ENCODE measurements around the gene LTBP3. TPM values are rescaled to one million over a fixed set of nuclear protein-coding genes. Genes with fewer than 3 reads are reported as not detected.
A peak's percentile ranks its signal among the peaks of the same experiment; 100 is the strongest.
"Not testable (repeated sequence)": the region's sequence is repeated elsewhere in the genome, so short reads cannot be mapped to it uniquely, and the experiment has no call there.

Gene LTBP3
- total and polyA plus RNA-seq, 12 donors = 42.7 to 92.5 (median 72.8) TPM

GRCh38 chr11:65569973-65570918 lies 12.1 kb upstream of the LTBP3 start, which contains the start of gene ZNRD2:
Gene ZNRD2 (plus strand): TSS chr11:65570477. CDS start chr11:65570492, 15 bp downstream.
- Histone ChIP-seq H3K9me3 (no peaks in the 10 kb centered on the region), H3K4me3 (peak within 1 kb of the TSS; percentile 54 to 98 (median 86)), H3K27me3 (no peaks in the 10 kb centered on the region), H3K4me1 (peaks cover 24 to 76% (median 59%) of the 10 kb centered on the region in 9 donors), H3K36me3 (peaks cover 0 to 16% (median 0%) of the 10 kb centered on the region in 9 donors), H3K27ac (peak within 1 kb of the TSS; percentile 73 to 98 (median 94))
- peak; percentile 97 to 98 for DNase-seq
- intact Hi-C loops (cut with DNase I) = loop anchor here in 6 of 10 donors (1.0 to 5.0 kb wide), 7 partner anchors 29 to 347 kb away; partner anchors contain the start of genes MAP3K11 (in 2 of the 6), C11orf68 (in 1 of the 6) and DRAP1 (in 1 of the 6)
- 0% methylated on average over 82 to 89 of the region's 89 CpGs for WGBS, 2 donors
- peak in 8 of 9 donors; percentile 39 to 73 (median 62) for TF ChIP-seq CTCF (IDR thresholded peaks at IDR 0.05)
- ATAC-seq = peak; percentile 85 to 92 (median 90)

DNA sequence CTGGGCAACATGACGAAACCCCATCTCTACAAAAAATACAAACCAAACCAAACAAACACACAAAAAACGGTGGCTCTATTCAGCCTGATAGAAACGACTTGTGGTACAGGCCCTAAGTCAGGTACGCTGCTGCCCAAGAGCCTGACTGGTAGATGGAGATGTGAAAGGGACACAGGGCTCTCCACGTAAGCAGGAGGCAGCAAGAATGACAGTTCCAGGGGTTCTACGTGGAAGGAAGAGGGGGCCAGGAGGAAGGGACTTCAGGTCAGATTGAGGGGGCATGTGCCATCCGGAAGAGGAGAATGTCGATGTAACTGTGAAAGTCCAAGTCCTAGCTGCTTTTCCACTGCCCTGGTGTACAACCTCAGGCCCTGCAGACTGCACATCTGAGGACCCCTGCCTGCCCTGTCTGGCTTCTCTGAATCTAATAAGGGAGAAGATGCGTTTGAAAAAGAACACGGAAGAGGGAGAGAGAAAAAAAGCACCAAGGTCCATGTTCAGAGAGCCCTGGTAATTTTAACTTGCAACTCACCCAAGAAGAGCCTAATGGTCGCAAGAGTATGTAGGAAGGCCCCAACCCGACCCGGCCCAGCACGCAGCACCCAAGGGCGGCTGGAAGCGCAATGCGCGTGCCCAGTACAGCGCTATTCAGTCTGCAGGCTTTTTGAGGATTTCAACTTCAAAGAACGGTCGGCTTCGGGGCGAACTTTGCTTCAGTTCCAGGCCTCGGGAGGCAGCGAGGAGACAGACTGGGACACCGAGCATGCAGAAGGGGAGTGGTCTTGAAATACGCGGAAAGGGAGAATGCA lies 11.2 kb upstream of the LTBP3 start:
- Histone ChIP-seq H3K36me3 (peaks cover 0 to 16% (median 0%) of the 10 kb centered on the region in 9 donors), H3K4me1 (peaks cover 21 to 75% (median 50%) of the 10 kb centered on the region in 9 donors), H3K9me3 (no peaks in the 10 kb centered on the region), H3K4me3 (peak overlapping the region; percentile 54 to 98 (median 86)), H3K27ac (peak overlapping the region; percentile 73 to 98 (median 94)), H3K27me3 (no peaks in the 10 kb centered on the region)
- intact Hi-C loops (cut with DNase I) = loop anchor here in 2 of 10 donors (1.0 to 2.0 kb wide), 2 partner anchors 28 to 29 kb away; no protein-coding TSS in a partner anchor
- WGBS, 2 donors = 9% methylated on average over 28 of the region's 28 CpGs
- ATAC-seq = peak in 7 of 8 donors; percentile 7 to 28 (median 20)
- no peak for DNase-seq
- TF ChIP-seq CTCF (IDR thresholded peaks at IDR 0.05) = no peak

- intact Hi-C loops (cut with DNase I) = no loop called here
- Histone ChIP-seq H3K4me3 (no peak overlapping the region), H3K27me3 (no peaks in the 10 kb centered on the region), H3K27ac (peak overlapping the region in 1 of 10 donors; percentile 77), H3K9me3 (no peaks in the 10 kb centered on the region), H3K4me1 (peaks cover under 1 to 56% (median 27%) of the 10 kb centered on the region in 9 donors), H3K36me3 (peaks cover 0 to 16% (median 0%) of the 10 kb centered on the region in 9 donors)
- TF ChIP-seq CTCF (IDR thresholded peaks at IDR 0.05) = no peak
- no peak for ATAC-seq
- DNase-seq = no peak
- WGBS, 2 donors = 88% methylated on average over 7 of the region's 7 CpGs
Measured at GRCh38 chr11:65565624-65566453, 7.7 kb upstream of the LTBP3 start.

DNA sequence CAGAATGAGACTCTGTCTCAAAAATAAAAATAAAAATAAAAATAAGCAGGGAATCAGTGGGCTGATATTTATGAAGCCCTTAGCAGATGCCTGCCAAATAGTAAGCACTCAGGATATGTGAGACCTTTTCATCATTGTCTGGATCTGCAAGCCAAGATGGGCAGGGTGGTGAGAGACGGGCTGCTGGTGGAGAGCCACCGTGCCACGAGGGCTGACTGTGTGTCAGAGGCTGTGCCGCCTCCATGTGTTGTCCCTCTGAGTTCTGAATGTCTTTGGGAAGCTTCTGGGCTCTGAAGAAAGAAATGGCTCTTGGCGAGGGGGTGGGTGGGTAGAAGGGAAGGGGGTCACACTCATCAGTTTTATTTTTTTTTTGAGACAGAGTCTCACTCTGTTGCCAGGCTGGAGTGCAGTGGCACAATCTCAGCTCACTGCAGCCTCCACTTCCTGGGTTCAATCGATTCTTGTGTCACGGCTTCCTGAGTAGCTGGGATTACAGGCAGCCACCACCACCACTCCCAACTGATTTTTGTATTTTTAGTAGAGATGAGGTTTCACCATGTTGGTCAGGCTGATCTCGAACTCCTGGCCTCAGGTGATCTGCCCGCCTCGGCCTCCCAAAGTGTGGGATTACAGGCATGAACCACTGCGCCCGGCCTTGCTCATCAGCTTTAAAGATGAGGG lies 6.9 kb upstream of the LTBP3 start:
- H3K4me3 ChIP-seq; ATAC-seq; H3K27me3 ChIP-seq; H3K9me3 ChIP-seq; intact Hi-C loops (cut with DNase I); DNase-seq: not testable (repeated sequence)
- WGBS, 2 donors = 89 to 92% methylated on average over 12 of the region's 12 CpGs
- peaks cover 0 to 16% (median 0%) of the 10 kb centered on the region in 9 donors for H3K36me3 ChIP-seq
- H3K4me1 ChIP-seq = peaks cover 3 to 60% (median 31%) of the 10 kb centered on the region in 9 donors
- H3K27ac ChIP-seq = peak overlapping the region in 1 of 10 donors; percentile 77

Measured in heart right ventricle (tissue), 16 donors.